ENCODE measurements around the gene ITGAX.
"Not testable (repeated sequence)": the region's sequence is repeated elsewhere in the genome, so short reads cannot be mapped to it uniquely, and the experiment has no call there.

The ITGAX gene

GRCh38 chr16:31354394-31355291, at the start of gene ITGAX:
TSS of gene ITGAX (plus strand) at chr16:31355176. CDS start at chr16:31355255, 79 bp downstream.
- no peak within 1 kb of the TSS for H3K4me3 ChIP-seq
- no peaks in the 10 kb centered on the region for H3K36me3 ChIP-seq (ENCODE audit: insufficient read depth, low read length)
- H3K27ac ChIP-seq, result no peak within 1 kb of the TSS
- H3K9ac ChIP-seq (ENCODE audit: insufficient read length), result no peak within 1 kb of the TSS
- H3K9me3 ChIP-seq (ENCODE audit: low read depth, low read length), result no peaks in the 10 kb centered on the region
- no peak for DNase-seq (ENCODE audit: low read depth, low spot score)
- TF ChIP-seq POLR2AphosphoS5 (IDR thresholded peaks at IDR 0.05; ENCODE audit: borderline replicate concordance, low read depth, low read length) (no peak), FOXP2 (optimal IDR thresholded peaks at IDR 0.05; ENCODE audit: control extremely low read depth, extremely low read length, insufficient read depth) (no peak), EZH2 (IDR thresholded peaks at IDR 0.05) (no peak)

DNA sequence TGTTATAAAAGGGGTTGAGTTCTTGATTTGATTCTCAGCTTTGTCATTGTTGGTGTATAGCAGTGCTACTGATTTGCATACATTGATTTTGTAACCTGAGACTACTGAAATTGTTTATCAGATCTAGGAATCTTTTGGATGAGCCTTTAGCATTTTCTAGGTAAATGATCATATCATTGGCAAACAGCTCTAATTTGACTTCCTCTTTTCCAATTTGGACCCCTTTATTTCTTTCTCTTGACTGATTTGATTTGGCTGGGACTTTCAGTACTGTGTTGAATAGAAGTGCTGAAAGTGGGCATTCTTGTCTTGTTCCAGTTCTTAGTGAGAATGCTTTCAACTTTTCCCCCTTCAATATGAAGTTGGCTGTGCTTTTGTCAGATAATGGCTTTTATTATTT, 49.8 kb upstream of the ITGAX start:
- no peaks in the 10 kb centered on the region for H3K36me3 ChIP-seq (ENCODE audit: insufficient read depth, low read length)
- DNase-seq (ENCODE audit: low read depth, low spot score), result no peak
- TF ChIP-seq POLR2AphosphoS5 (IDR thresholded peaks at IDR 0.05; ENCODE audit: borderline replicate concordance, low read depth, low read length) (no peak), EZH2 (IDR thresholded peaks at IDR 0.05) (no peak), FOXP2 (optimal IDR thresholded peaks at IDR 0.05; ENCODE audit: control extremely low read depth, extremely low read length, insufficient read depth) (no peak)

DNA sequence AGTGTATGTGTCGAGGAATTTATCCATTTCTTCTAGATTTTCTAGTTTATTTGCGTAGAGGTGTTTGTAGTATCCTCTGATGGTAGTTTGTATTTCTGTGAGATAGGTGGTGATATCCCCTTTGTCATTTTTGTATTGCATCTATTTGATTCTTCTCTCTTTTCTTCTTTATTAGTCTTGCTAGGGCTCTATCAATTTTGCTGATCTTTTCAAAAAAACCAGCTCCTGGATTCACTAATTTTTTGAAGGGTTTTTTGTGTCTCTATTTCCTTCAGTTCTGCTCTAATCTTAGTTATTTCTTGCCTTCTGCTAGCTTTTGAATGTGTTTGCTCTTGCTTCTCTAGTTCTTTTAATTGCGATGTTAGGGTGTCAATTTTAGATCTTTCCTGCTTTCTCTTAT, 46.6 kb upstream of the ITGAX start:
- not testable (repeated sequence) for DNase-seq (ENCODE audit: low read depth, low spot score); H3K9ac ChIP-seq (ENCODE audit: insufficient read length); H3K4me3 ChIP-seq; H3K36me3 ChIP-seq (ENCODE audit: insufficient read depth, low read length); H3K27ac ChIP-seq; H3K9me3 ChIP-seq (ENCODE audit: low read depth, low read length)

More for the DNA sequence above, 49.8 kb upstream of the ITGAX start:
- Histone ChIP-seq H3K4me3 (no peak overlapping the region), H3K27ac (no peak overlapping the region), H3K9me3 (ENCODE audit: low read depth, low read length) (no peaks in the 10 kb centered on the region), H3K9ac (ENCODE audit: insufficient read length) (no peak overlapping the region)

- Histone ChIP-seq H3K4me3 (no peak overlapping the region), H3K9me3 (ENCODE audit: low read depth, low read length) (peaks cover 6% of the 10 kb centered on the region; the same call in 1 of the 2 replicates), H3K9ac (ENCODE audit: insufficient read length) (no peak overlapping the region), H3K27ac (no peak overlapping the region), H3K36me3 (ENCODE audit: insufficient read depth, low read length) (no peaks in the 10 kb centered on the region)
- TF ChIP-seq FOXP2 (optimal IDR thresholded peaks at IDR 0.05; ENCODE audit: control extremely low read depth, extremely low read length, insufficient read depth) (no peak), POLR2AphosphoS5 (IDR thresholded peaks at IDR 0.05; ENCODE audit: borderline replicate concordance, low read depth, low read length) (no peak), EZH2 (IDR thresholded peaks at IDR 0.05) (no peak)
- no peak for DNase-seq (ENCODE audit: low read depth, low spot score)
Measured at GRCh38 chr16:31322500-31322899, 32.5 kb upstream of the ITGAX start.

GRCh38 chr16:31323959-31324629, 30.9 kb upstream of the ITGAX start:
- Histone ChIP-seq H3K27ac (no peak overlapping the region), H3K36me3 (ENCODE audit: insufficient read depth, low read length) (no peaks in the 10 kb centered on the region), H3K4me3 (no peak overlapping the region), H3K9me3 (ENCODE audit: low read depth, low read length) (peaks cover 6% of the 10 kb centered on the region; the same call in 1 of the 2 replicates), H3K9ac (ENCODE audit: insufficient read length) (no peak overlapping the region)
- no peak for DNase-seq (ENCODE audit: low read depth, low spot score)
- no peak for TF ChIP-seq FOXP2 (optimal IDR thresholded peaks at IDR 0.05; ENCODE audit: control extremely low read depth, extremely low read length, insufficient read depth)

DNA sequence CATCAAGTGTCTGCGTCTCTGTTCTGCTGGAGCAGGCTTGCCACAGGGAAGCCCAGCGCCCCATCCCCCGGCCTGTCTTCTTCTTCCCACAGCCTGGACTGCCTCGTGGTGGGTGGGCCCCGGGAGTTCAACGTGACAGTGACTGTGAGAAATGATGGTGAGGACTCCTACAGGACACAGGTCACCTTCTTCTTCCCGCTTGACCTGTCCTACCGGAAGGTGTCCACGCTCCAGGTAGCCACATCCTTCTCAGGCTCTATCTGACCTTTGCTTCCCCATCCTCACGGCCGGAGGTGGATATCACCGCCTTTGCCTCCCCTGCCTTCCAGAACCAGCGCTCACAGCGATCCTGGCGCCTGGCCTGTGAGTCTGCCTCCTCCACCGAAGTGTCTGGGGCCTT, 29.8 kb upstream of the ITGAX start:
- Histone ChIP-seq H3K27ac (no peak overlapping the region), H3K9me3 (ENCODE audit: low read depth, low read length) (peaks cover 6% of the 10 kb centered on the region; the same call in 1 of the 2 replicates), H3K36me3 (ENCODE audit: insufficient read depth, low read length) (no peaks in the 10 kb centered on the region)

GRCh38 chr16:31327646-31328225, 27.2 kb upstream of the ITGAX start:
- Histone ChIP-seq H3K36me3 (ENCODE audit: insufficient read depth, low read length) (no peaks in the 10 kb centered on the region), H3K27ac (no peak overlapping the region)

More for the DNA sequence above, 29.8 kb upstream of the ITGAX start:
- DNase-seq (ENCODE audit: low read depth, low spot score), result no peak
- no peak for TF ChIP-seq POLR2AphosphoS5 (IDR thresholded peaks at IDR 0.05; ENCODE audit: borderline replicate concordance, low read depth, low read length)
- TF ChIP-seq FOXP2 (optimal IDR thresholded peaks at IDR 0.05; ENCODE audit: control extremely low read depth, extremely low read length, insufficient read depth), result no peak
- no peak for TF ChIP-seq EZH2 (IDR thresholded peaks at IDR 0.05)
- no peak overlapping the region for H3K9ac ChIP-seq (ENCODE audit: insufficient read length)
- H3K4me3 ChIP-seq, result no peak overlapping the region

DNA sequence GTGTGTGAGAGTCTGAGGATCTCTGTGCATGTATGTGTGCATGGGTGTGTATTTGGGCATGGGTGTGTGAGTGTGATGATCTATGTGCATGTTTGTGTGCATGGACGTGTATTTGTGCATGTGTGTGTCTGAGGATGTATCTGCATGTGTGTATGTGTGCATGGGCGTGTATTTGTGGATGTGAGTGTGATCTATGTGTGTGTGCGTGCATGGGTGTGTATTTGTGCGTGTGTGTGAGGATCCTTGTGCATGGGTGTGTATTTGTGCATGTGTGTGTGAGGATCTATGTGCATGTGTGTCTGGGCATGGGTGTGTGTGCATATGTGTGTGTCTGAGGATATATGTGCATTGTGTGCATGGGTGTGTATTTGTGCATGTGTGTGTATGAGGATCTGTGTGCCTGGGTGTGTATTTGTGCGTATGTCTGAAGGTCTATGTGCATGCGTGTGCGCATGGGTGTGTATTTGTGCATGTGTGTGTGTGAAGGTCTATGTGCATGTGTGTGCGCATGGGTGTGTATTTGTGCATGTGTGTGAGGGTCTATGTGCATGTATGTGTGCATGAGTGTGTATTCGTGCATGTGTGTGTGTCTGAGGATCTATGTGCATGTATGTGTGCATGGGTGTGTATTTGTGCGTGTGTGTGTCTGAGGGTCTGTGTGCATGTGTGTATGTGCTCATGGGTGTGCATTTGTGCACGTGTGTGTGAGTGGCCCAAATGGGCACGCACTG, 26.5 kb upstream of the ITGAX start:
- Histone ChIP-seq H3K36me3 (ENCODE audit: insufficient read depth, low read length) (no peaks in the 10 kb centered on the region), H3K27ac (no peak overlapping the region), H3K9me3 (ENCODE audit: low read depth, low read length) (no peaks in the 10 kb centered on the region), H3K9ac (ENCODE audit: insufficient read length) (no peak overlapping the region), H3K4me3 (no peak overlapping the region)
- no peak for TF ChIP-seq POLR2AphosphoS5 (IDR thresholded peaks at IDR 0.05; ENCODE audit: borderline replicate concordance, low read depth, low read length)
- no peak for TF ChIP-seq FOXP2 (optimal IDR thresholded peaks at IDR 0.05; ENCODE audit: control extremely low read depth, extremely low read length, insufficient read depth)
- TF ChIP-seq EZH2 (IDR thresholded peaks at IDR 0.05), result no peak
- no peak for DNase-seq (ENCODE audit: low read depth, low spot score)

More at GRCh38 chr16:31327646-31328225, 27.2 kb upstream of the ITGAX start:
- H3K9me3 ChIP-seq (ENCODE audit: low read depth, low read length), result peaks cover under 1% of the 10 kb centered on the region; the same call in 1 of the 2 replicates
- H3K9ac ChIP-seq (ENCODE audit: insufficient read length), result no peak overlapping the region
- H3K4me3 ChIP-seq, result no peak overlapping the region
- TF ChIP-seq FOXP2 (optimal IDR thresholded peaks at IDR 0.05; ENCODE audit: control extremely low read depth, extremely low read length, insufficient read depth) (no peak), EZH2 (IDR thresholded peaks at IDR 0.05) (no peak), POLR2AphosphoS5 (IDR thresholded peaks at IDR 0.05; ENCODE audit: borderline replicate concordance, low read depth, low read length) (no peak)
- DNase-seq (ENCODE audit: low read depth, low spot score), result no peak

All from SK-N-MC (cell line).